Measurements from ENCODE around the gene NCDN. TPM values are rescaled to one million over a fixed set of nuclear protein-coding genes. Genes with fewer than 3 reads are reported as not detected.

NCDN gene
- total and polyA plus RNA-seq, 2 experiments from 2014 or later = 19.6 to 25.7 TPM

GRCh38 chr1:35536556-35537162, 20.9 kb upstream of the NCDN start:
- no peak overlapping the region for H3K4me3 ChIP-seq
- H3K4me1 ChIP-seq (ENCODE audit: insufficient read depth) = peaks cover 6% of the 10 kb centered on the region
- H3K27me3 ChIP-seq = no peaks in the 10 kb centered on the region
- H3K4me2 ChIP-seq = no peak overlapping the region
- no peak overlapping the region for H3K27ac ChIP-seq
- no peaks in the 10 kb centered on the region for H3K36me3 ChIP-seq (replicated peaks; ENCODE audit: insufficient read depth, low read depth)
- WGBS (ENCODE audit: low lambda C conversion rate, missing lambda C conversion rate) = 82% methylated on average over 2 of the region's 2 CpGs
- H3K9me3 ChIP-seq (ENCODE audit: low read depth) = no peaks in the 10 kb centered on the region
- TF ChIP-seq EZH2phosphoT487 (IDR thresholded peaks at IDR 0.05; ENCODE audit: low read depth, severe bottlenecking, unreplicated experiment) (no peak), EZH2 (IDR thresholded peaks at IDR 0.05; ENCODE audit: borderline replicate concordance) (no peak)
- TF ChIP-seq, protein P1, sequence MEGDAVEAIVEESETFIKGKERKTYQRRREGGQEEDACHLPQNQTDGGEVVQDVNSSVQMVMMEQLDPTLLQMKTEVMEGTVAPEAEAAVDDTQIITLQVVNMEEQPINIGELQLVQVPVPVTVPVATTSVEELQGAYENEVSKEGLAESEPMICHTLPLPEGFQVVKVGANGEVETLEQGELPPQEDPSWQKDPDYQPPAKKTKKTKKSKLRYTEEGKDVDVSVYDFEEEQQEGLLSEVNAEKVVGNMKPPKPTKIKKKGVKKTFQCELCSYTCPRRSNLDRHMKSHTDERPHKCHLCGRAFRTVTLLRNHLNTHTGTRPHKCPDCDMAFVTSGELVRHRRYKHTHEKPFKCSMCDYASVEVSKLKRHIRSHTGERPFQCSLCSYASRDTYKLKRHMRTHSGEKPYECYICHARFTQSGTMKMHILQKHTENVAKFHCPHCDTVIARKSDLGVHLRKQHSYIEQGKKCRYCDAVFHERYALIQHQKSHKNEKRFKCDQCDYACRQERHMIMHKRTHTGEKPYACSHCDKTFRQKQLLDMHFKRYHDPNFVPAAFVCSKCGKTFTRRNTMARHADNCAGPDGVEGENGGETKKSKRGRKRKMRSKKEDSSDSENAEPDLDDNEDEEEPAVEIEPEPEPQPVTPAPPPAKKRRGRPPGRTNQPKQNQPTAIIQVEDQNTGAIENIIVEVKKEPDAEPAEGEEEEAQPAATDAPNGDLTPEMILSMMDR (IDR thresholded peaks at IDR 0.05; ENCODE audit: poor library complexity) = no peak
- DNase-seq (ENCODE audit: low spot score) = no peak
- no peak overlapping the region for H2AFZ ChIP-seq
- H4K20me1 ChIP-seq (ENCODE audit: insufficient read depth, poor library complexity, severe bottlenecking) = no peaks in the 10 kb centered on the region
- H3K79me2 ChIP-seq = peaks cover 64% of the 10 kb centered on the region
- no peaks in the 10 kb centered on the region for H3K9me2 ChIP-seq (replicated peaks; ENCODE audit: insufficient read depth)

DNA sequence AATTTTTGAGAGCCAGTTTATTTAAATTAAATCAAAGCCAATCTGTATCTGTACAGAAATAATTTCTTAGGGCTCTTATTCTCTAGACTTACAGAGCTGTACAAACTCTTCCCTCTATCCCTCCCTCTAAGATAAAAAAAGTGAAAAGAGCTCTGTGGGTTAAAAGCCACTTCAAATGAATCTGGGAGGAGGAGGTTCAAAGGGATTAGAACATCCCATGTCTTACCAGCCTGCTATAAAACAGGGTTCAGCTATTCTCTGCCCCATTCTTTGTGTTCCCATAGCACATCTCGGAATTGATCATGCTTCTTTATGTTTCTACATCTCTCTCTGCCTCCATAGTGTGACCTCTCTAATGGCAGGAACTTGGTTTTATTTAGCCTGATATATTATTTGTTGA, 19.8 kb upstream of the NCDN start:
- no peaks in the 10 kb centered on the region for H3K9me3 ChIP-seq (ENCODE audit: low read depth)
- no peak for TF ChIP-seq EZH2phosphoT487 (IDR thresholded peaks at IDR 0.05; ENCODE audit: low read depth, severe bottlenecking, unreplicated experiment)
- H3K36me3 ChIP-seq (replicated peaks; ENCODE audit: insufficient read depth, low read depth) = no peaks in the 10 kb centered on the region
- peaks cover 6% of the 10 kb centered on the region for H3K4me1 ChIP-seq (ENCODE audit: insufficient read depth)
- no peak overlapping the region for H2AFZ ChIP-seq
- WGBS (ENCODE audit: low lambda C conversion rate, missing lambda C conversion rate) = 84% methylated on average over 1 of the region's 1 CpG
- H3K27ac ChIP-seq = no peak overlapping the region
- no peak overlapping the region for H3K4me2 ChIP-seq
- H3K9me2 ChIP-seq (replicated peaks; ENCODE audit: insufficient read depth) = no peaks in the 10 kb centered on the region
- peaks cover 72% of the 10 kb centered on the region for H3K79me2 ChIP-seq
- H3K4me3 ChIP-seq = no peak overlapping the region
- H3K27me3 ChIP-seq = no peaks in the 10 kb centered on the region
- H4K20me1 ChIP-seq (ENCODE audit: insufficient read depth, poor library complexity, severe bottlenecking) = no peaks in the 10 kb centered on the region
- DNase-seq (ENCODE audit: low spot score) = no peak

DNA sequence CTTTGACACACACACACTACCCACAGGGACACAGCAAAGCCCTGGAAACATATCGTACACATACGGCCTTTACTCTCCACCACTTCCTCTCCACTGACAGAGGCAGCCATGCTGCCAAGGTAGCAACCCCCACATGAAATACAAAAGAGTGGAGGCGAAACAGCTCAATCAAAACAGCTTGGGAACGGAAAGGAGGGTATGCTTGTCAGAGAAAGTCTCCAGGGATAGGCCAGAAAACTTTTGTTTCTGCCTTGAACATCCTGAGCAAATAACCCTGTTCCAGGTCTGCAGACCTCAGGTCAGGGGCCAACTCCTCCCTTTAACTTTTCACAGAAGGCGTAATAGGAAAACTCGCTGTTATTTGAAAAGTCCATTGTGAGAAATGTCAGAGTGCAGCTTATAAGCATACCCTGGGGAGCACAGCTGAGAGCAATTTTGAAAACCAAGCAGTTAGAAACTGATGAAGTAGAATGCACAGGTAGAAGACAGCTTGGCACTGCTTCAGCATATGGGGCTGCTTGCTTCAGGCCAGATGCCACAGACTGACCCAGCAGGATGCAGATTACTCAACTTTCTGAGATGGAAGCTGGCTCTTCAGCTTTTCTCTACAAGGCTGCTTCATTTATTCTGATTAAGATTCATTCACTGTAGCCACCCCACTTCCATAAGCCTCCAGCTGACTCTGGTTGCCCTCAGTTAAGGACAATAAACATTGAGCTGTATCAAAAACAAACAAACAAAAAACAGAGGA, 18.4 kb upstream of the NCDN start:
- Histone ChIP-seq H3K9me2 (replicated peaks; ENCODE audit: insufficient read depth) (no peaks in the 10 kb centered on the region), H3K4me2 (no peak overlapping the region), H3K27ac (no peak overlapping the region), H4K20me1 (ENCODE audit: insufficient read depth, poor library complexity, severe bottlenecking) (no peaks in the 10 kb centered on the region), H3K4me3 (no peak overlapping the region), H3K27me3 (no peaks in the 10 kb centered on the region), H3K4me1 (ENCODE audit: insufficient read depth) (peaks cover 6% of the 10 kb centered on the region), H2AFZ (no peak overlapping the region), H3K79me2 (peaks cover 81% of the 10 kb centered on the region), H3K9me3 (ENCODE audit: low read depth) (no peaks in the 10 kb centered on the region), H3K36me3 (replicated peaks; ENCODE audit: insufficient read depth, low read depth) (no peaks in the 10 kb centered on the region)
- WGBS (ENCODE audit: low lambda C conversion rate, missing lambda C conversion rate) = 85% methylated on average over 6 of the region's 6 CpGs
- no peak for DNase-seq (ENCODE audit: low spot score)
- TF ChIP-seq EZH2phosphoT487 (IDR thresholded peaks at IDR 0.05; ENCODE audit: low read depth, severe bottlenecking, unreplicated experiment) (no peak), EZH2 (IDR thresholded peaks at IDR 0.05; ENCODE audit: borderline replicate concordance) (no peak)
- TF ChIP-seq, protein P1 (IDR thresholded peaks at IDR 0.05; ENCODE audit: poor library complexity) = no peak

DNA sequence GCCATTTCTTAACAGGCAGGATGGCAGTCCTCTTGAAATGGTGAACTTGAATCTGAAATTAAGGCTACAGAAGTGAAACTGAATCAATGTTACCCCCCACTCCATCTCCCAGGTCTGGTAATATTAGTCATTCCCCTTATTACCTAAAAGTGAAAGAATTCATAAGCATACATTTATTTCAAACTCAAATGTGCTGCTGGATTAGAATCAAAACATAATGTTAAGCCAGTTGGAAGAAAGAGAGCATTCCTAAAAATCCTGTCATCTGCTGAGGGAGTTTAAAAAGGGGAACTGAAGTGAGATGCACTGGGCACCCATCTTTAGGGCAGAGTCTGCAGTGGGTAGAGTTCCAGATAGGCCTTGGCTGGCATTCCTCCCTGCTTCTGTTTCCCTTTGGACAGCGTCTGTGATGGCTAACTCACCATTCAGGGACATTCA, 17.8 kb upstream of the NCDN start:
- Histone ChIP-seq H3K9me3 (ENCODE audit: low read depth) (no peaks in the 10 kb centered on the region), H3K4me1 (ENCODE audit: insufficient read depth) (peaks cover 6% of the 10 kb centered on the region), H2AFZ (no peak overlapping the region), H3K27ac (no peak overlapping the region), H3K27me3 (no peaks in the 10 kb centered on the region), H3K4me2 (no peak overlapping the region), H4K20me1 (ENCODE audit: insufficient read depth, poor library complexity, severe bottlenecking) (peaks cover 2% of the 10 kb centered on the region), H3K9me2 (replicated peaks; ENCODE audit: insufficient read depth) (no peaks in the 10 kb centered on the region), H3K79me2 (peaks cover 84% of the 10 kb centered on the region), H3K4me3 (no peak overlapping the region), H3K36me3 (replicated peaks; ENCODE audit: insufficient read depth, low read depth) (no peaks in the 10 kb centered on the region)
- WGBS (ENCODE audit: low lambda C conversion rate, missing lambda C conversion rate) = 91% methylated on average over 1 of the region's 1 CpG
- DNase-seq (ENCODE audit: low spot score) = no peak
- TF ChIP-seq EZH2phosphoT487 (IDR thresholded peaks at IDR 0.05; ENCODE audit: low read depth, severe bottlenecking, unreplicated experiment) = no peak
- TF ChIP-seq EZH2 (IDR thresholded peaks at IDR 0.05; ENCODE audit: borderline replicate concordance) = no peak
- TF ChIP-seq, protein P1 (IDR thresholded peaks at IDR 0.05; ENCODE audit: poor library complexity) = no peak
